GM18505 (cell line): ENCODE results near the gene CRYGN.

Source experiments
- ATAC-seq: cut with Tn5 transposase; IDR thresholded peaks from one replicate; pipeline ENCODE4 v1.9.1; 2021; ENCODE audit not compliant: unreplicated experiment
- POLR2A ChIP-seq: IDR thresholded peaks from 4 replicates; pipeline ENCODE4 v1.6.1; 2011; ENCODE audit warnings: borderline replicate concordance; ENCODE audit not compliant: insufficient read depth, insufficient read length; ENCODE audit errors: extremely low read depth

Gene CRYGN

GRCh38 chr7:151396328-151396970 is 43.5 kb downstream of the CRYGN start:
- TF ChIP-seq POLR2A = no peak
- ATAC-seq = no peak

GRCh38 chr7:151395036-151395367 is 44.9 kb downstream of the CRYGN start:
- no peak for ATAC-seq
- no peak for TF ChIP-seq POLR2A

- TF ChIP-seq POLR2A = no peak
- ATAC-seq = no peak
These were observed 45.6 kb downstream of the CRYGN start for GRCh38 chr7:151394076-151395035.

GRCh38 chr7:151393031-151393977 is 46.6 kb downstream of the CRYGN start:
- ATAC-seq = no peak
- TF ChIP-seq POLR2A = no peak

- no peak for TF ChIP-seq POLR2A
- ATAC-seq = no peak
These were observed 47.5 kb downstream of the CRYGN start for GRCh38 chr7:151392426-151392825.

- no peak for ATAC-seq
These were observed 47.9 kb downstream of the CRYGN start for GRCh38 chr7:151392002-151392401.

GRCh38 chr7:151391358-151391730 is 48.6 kb downstream of the CRYGN start:
- TF ChIP-seq POLR2A = no peak
- no peak for ATAC-seq

More at GRCh38 chr7:151392002-151392401, 47.9 kb downstream of the CRYGN start:
- no peak for TF ChIP-seq POLR2A

- TF ChIP-seq POLR2A = no peak
- ATAC-seq = no peak
These were observed 49.2 kb downstream of the CRYGN start for GRCh38 chr7:151390598-151391357.

GRCh38 chr7:151389768-151390597 is 50.0 kb downstream of the CRYGN start:
- no peak for ATAC-seq
- TF ChIP-seq POLR2A = no peak

- no peak for ATAC-seq
- no peak for TF ChIP-seq POLR2A
These were observed 50.7 kb downstream of the CRYGN start for GRCh38 chr7:151389096-151389767.

GRCh38 chr7:151388430-151388829 is 51.5 kb downstream of the CRYGN start:
- no peak for ATAC-seq
- TF ChIP-seq POLR2A = no peak
